ENCODE results near the gene ATF3.

ATF3 gene

DNA sequence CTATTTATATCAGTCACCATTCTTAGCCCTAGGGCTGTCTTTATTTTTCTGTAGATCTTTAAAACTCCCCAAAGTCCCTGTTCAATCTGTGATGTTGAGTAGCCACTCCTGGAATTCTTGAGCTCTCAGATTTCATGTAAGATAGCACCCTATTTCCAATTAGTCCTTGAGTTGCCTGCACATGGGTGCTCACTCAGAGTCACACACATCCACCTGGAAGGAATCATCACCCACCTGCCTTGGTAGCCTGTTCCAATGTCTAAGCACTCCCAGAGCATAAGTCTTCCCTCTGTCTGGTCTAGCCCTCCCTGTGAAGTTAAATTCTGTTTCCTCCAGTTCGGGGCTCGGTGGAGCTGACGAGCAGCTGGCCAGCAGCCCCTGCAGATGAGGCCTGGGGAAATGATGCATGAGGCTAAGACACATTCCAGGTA lies 14.7 kb upstream of the ATF3 start:
- no peak for DNase-seq (ENCODE audit: low read depth, low spot score)
- in situ Hi-C loops (cut with HindIII; ENCODE audit: low sequenced_read_pairs), result no loop called here
- H3K4me3 ChIP-seq (ENCODE audit: low read depth, low read length), result no peak overlapping the region
- TF ChIP-seq, protein P1, sequence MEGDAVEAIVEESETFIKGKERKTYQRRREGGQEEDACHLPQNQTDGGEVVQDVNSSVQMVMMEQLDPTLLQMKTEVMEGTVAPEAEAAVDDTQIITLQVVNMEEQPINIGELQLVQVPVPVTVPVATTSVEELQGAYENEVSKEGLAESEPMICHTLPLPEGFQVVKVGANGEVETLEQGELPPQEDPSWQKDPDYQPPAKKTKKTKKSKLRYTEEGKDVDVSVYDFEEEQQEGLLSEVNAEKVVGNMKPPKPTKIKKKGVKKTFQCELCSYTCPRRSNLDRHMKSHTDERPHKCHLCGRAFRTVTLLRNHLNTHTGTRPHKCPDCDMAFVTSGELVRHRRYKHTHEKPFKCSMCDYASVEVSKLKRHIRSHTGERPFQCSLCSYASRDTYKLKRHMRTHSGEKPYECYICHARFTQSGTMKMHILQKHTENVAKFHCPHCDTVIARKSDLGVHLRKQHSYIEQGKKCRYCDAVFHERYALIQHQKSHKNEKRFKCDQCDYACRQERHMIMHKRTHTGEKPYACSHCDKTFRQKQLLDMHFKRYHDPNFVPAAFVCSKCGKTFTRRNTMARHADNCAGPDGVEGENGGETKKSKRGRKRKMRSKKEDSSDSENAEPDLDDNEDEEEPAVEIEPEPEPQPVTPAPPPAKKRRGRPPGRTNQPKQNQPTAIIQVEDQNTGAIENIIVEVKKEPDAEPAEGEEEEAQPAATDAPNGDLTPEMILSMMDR (IDR thresholded peaks at IDR 0.05; ENCODE audit: low read depth, low read length), result no peak

GRCh38 chr1:212594640-212595039 lies 13.9 kb upstream of the ATF3 start:
- DNase-seq (ENCODE audit: low read depth, low spot score), result no peak
- in situ Hi-C loops (cut with HindIII; ENCODE audit: low sequenced_read_pairs), result no loop called here
- TF ChIP-seq, protein P1 (IDR thresholded peaks at IDR 0.05; ENCODE audit: low read depth, low read length), result no peak
- H3K4me3 ChIP-seq (ENCODE audit: low read depth, low read length), result no peak overlapping the region

GRCh38 chr1:212595229-212595628 lies 13.3 kb upstream of the ATF3 start:
- no peak for DNase-seq (ENCODE audit: low read depth, low spot score)
- TF ChIP-seq, protein P1 (IDR thresholded peaks at IDR 0.05; ENCODE audit: low read depth, low read length), result no peak
- in situ Hi-C loops (cut with HindIII; ENCODE audit: low sequenced_read_pairs), result no loop called here

DNA sequence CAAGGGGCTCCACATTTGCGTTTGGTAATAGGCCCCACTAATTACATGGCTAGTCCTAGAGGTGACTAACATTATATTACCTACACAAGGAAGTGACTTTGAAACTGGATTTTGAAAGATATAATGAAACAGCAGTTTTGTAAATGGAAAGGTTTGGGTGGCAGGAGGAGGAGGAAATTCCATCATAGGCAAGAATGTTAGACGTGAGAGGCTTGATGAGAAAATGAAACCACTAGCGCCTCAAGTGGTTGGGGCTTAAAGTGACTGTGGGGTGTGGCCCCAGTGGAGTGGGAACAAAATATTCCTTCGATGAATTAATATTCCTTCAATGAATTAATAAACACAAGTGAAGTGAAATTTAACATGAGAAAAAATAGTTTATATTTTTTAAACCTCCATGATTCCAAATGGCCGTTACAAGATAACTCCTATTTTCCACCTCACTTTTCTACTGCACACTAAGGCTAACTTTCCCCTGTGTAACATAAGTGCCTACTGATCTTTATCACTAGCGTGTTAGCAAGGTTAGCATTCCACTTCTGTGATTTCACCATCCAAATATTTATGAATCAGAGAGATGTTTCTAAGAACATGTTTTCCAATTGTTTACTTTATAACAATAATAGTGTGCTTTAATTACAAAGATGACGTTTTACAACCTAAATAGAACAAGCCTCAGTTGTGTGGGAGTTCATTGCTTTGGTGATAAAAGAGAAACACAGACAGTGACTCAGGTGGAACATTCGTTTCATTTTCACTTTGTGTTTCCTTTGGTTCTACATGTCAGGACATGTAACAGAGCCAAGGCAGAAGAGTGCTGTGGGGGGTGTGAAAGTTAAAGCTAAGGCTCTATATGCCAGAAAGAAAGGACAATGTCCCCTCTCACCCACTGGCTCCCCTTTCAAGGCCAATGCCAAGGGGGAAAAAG lies 12.5 kb upstream of the ATF3 start:
- TF ChIP-seq, protein P1 (IDR thresholded peaks at IDR 0.05; ENCODE audit: low read depth, low read length), result peak; percentile 54
- peak; percentile 97 for DNase-seq (ENCODE audit: low read depth, low spot score)
- in situ Hi-C loops (cut with HindIII; ENCODE audit: low sequenced_read_pairs), result no loop called here

More at GRCh38 chr1:212595229-212595628, 13.3 kb upstream of the ATF3 start:
- no peak overlapping the region for H3K4me3 ChIP-seq (ENCODE audit: low read depth, low read length)

DNA sequence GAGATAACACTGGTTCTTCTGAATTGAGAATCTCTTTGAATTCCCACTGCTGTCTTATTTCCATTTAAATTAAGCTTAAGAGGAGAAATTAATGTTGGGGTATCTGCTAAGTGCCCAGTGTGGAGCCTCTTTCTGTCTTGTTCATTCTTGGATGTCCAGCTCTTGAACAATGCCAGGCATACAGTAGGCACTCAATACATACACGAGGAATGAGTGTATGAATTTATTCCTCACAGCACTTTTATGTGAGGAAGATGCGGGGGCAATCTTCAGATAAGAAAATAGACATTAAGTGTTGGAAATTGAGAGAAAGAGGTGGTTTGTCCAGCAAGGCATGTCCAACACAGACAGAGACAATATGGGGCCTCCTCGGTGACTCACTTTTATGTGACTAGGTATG lies 11.8 kb upstream of the ATF3 start:
- DNase-seq (ENCODE audit: low read depth, low spot score), result no peak
- in situ Hi-C loops (cut with HindIII; ENCODE audit: low sequenced_read_pairs), result no loop called here
- no peak overlapping the region for H3K4me3 ChIP-seq (ENCODE audit: low read depth, low read length)
- TF ChIP-seq, protein P1 (IDR thresholded peaks at IDR 0.05; ENCODE audit: low read depth, low read length), result no peak

More for the DNA sequence above, 12.5 kb upstream of the ATF3 start:
- no peak overlapping the region for H3K4me3 ChIP-seq (ENCODE audit: low read depth, low read length)

DNA sequence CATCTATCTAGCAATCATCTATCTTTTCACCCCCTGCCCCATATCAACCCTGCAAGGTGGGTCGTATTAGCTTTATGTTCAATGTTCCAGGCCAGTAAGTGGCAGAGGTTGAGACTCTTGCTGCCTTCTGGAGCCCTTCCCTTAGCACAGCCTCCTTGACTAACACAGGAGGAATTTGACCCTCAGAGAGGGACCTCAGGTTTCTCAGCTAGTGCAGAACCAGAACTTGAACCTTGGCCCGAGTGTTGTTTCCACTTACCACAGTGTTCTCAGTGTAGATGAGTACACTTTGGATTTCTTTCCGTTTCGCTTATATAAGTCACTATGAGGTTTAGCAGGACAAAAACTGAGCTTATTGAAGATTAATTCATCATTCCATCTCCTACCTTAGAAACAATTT lies 11.1 kb upstream of the ATF3 start:
- TF ChIP-seq, protein P1 (IDR thresholded peaks at IDR 0.05; ENCODE audit: low read depth, low read length), result no peak
- DNase-seq (ENCODE audit: low read depth, low spot score), result no peak
- H3K4me3 ChIP-seq (ENCODE audit: low read depth, low read length), result no peak overlapping the region
- in situ Hi-C loops (cut with HindIII; ENCODE audit: low sequenced_read_pairs), result no loop called here
